ENCODE results near the gene CTCFL. TPM values are rescaled to one million over a fixed set of nuclear protein-coding genes. Genes with fewer than 3 reads are reported as not detected.

CTCFL gene
- total RNA-seq, 1 donor from 2014 or later: not detected

DNA sequence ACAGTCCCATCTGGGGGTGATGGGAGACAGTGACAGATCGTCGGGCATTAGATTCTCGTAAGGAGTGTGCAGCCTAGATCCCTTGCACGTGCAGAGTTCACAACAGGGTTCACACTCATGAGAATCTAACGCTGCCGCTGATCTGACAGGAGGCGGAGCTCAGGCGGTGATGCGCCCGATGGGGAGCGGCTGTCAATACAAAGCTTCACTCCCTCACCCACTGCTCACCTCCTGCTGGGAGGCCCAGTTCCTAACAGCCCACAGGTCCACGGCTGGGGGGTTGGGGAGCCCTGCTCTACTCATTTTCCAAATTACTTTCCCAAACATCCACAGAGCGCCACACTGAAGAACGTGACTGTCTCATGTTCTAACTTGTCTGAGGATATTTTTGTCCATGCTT is 25.3 kb downstream of the CTCFL start:
- H3K27ac ChIP-seq: no peak overlapping the region
- no peaks in the 10 kb centered on the region for H3K36me3 ChIP-seq
- no peak overlapping the region for H2AFZ ChIP-seq (replicated peaks)
- no peak overlapping the region for H3K9ac ChIP-seq
- H3K27me3 ChIP-seq: peaks cover 11% of the 10 kb centered on the region
- TF ChIP-seq EZH2phosphoT487 (IDR thresholded peaks at IDR 0.05) (no peak), CTCF (IDR thresholded peaks at IDR 0.05) (no peak), EZH2 (IDR thresholded peaks at IDR 0.05) (no peak)
- DNase-seq (ENCODE audit: low spot score): no peak
- peaks cover 19% of the 10 kb centered on the region for H3K27me3 Mint-ChIP-seq (ENCODE audit: insufficient read depth, low read depth)
- no peaks in the 10 kb centered on the region for H4K20me1 ChIP-seq (ENCODE audit: low read depth)
- no peaks in the 10 kb centered on the region for H3K9me3 ChIP-seq (ENCODE audit: low read depth)
- H3F3A ChIP-seq (ENCODE audit: low read depth): peaks cover 17% of the 10 kb centered on the region
- peaks cover 42% of the 10 kb centered on the region for H3K4me1 Mint-ChIP-seq
- H3K4me2 ChIP-seq: no peak overlapping the region
- H3K4me1 ChIP-seq: peaks cover 40% of the 10 kb centered on the region
- H3K4me3 ChIP-seq: no peak overlapping the region
- no peaks in the 10 kb centered on the region for H3K9me3 Mint-ChIP-seq
- H3K4me3 Mint-ChIP-seq: peak overlapping the region; percentile 41
- H3K36me3 Mint-ChIP-seq: no peaks in the 10 kb centered on the region
- H3K79me2 ChIP-seq (ENCODE audit: low read depth): no peaks in the 10 kb centered on the region
- H3K27ac Mint-ChIP-seq: no peak overlapping the region

GRCh38 chr20:57498425-57499400 is 26.2 kb downstream of the CTCFL start:
- Histone ChIP-seq H3K9me3 (ENCODE audit: low read depth) (no peaks in the 10 kb centered on the region), H3K4me3 (no peak overlapping the region), H3F3A (ENCODE audit: low read depth) (peaks cover 25% of the 10 kb centered on the region), H3K4me1 (peaks cover 48% of the 10 kb centered on the region), H2AFZ (replicated peaks) (no peak overlapping the region), H3K4me2 (peak overlapping the region; percentile 31), H3K9ac (no peak overlapping the region), H3K27me3 (peaks cover 11% of the 10 kb centered on the region), H3K36me3 (no peaks in the 10 kb centered on the region), H3K27ac (no peak overlapping the region), H4K20me1 (ENCODE audit: low read depth) (peaks cover 1% of the 10 kb centered on the region), H3K79me2 (ENCODE audit: low read depth) (no peaks in the 10 kb centered on the region)
- H3K9me3 Mint-ChIP-seq: no peaks in the 10 kb centered on the region
- TF ChIP-seq EZH2 (IDR thresholded peaks at IDR 0.05) (no peak), EZH2phosphoT487 (IDR thresholded peaks at IDR 0.05) (no peak), CTCF (IDR thresholded peaks at IDR 0.05) (peak; percentile 52)
- H3K27ac Mint-ChIP-seq: no peak overlapping the region
- H3K4me1 Mint-ChIP-seq: peaks cover 48% of the 10 kb centered on the region
- H3K4me3 Mint-ChIP-seq: no peak overlapping the region
- peak; percentile 63 for DNase-seq (ENCODE audit: low spot score)
- no peaks in the 10 kb centered on the region for H3K36me3 Mint-ChIP-seq
- H3K27me3 Mint-ChIP-seq (ENCODE audit: insufficient read depth, low read depth): peaks cover 16% of the 10 kb centered on the region

DNA sequence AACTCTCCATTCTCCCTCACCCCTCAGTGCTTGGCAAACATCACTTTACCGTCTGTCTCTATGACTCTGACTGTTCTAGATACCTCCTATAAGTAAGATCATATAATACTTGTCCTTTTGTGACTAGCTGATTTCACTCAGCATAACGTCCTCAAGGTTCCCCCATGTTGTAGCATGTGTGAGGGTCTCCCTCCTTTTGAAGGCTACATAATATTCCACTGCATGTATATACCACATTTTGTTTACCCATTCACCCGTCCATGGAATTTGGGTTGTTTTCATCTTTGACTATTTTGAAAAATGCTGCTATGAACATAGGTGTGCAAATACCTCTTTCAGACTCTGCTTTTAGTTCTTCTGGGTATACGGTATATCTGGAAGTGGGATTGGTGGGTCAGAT is 28.3 kb downstream of the CTCFL start:
- H3K9me3 ChIP-seq (ENCODE audit: low read depth): no peaks in the 10 kb centered on the region
- DNase-seq (ENCODE audit: low spot score): no peak
- Mint-ChIP-seq H3K4me3 (no peak overlapping the region), H3K27ac (no peak overlapping the region), H3K36me3 (no peaks in the 10 kb centered on the region), H3K27me3 (ENCODE audit: insufficient read depth, low read depth) (peaks cover 12% of the 10 kb centered on the region), H3K9me3 (no peaks in the 10 kb centered on the region), H3K4me1 (peaks cover 59% of the 10 kb centered on the region)
- no peak overlapping the region for H3K9ac ChIP-seq
- H3K4me2 ChIP-seq: no peak overlapping the region
- peaks cover 11% of the 10 kb centered on the region for H3K27me3 ChIP-seq
- TF ChIP-seq EZH2phosphoT487 (IDR thresholded peaks at IDR 0.05): no peak
- H2AFZ ChIP-seq (replicated peaks): no peak overlapping the region
- no peaks in the 10 kb centered on the region for H3K79me2 ChIP-seq (ENCODE audit: low read depth)
- H4K20me1 ChIP-seq (ENCODE audit: low read depth): peaks cover 3% of the 10 kb centered on the region
- H3F3A ChIP-seq (ENCODE audit: low read depth): peaks cover 35% of the 10 kb centered on the region
- no peak overlapping the region for H3K4me3 ChIP-seq
- no peaks in the 10 kb centered on the region for H3K36me3 ChIP-seq
- peaks cover 66% of the 10 kb centered on the region for H3K4me1 ChIP-seq
- H3K27ac ChIP-seq: no peak overlapping the region

DNA sequence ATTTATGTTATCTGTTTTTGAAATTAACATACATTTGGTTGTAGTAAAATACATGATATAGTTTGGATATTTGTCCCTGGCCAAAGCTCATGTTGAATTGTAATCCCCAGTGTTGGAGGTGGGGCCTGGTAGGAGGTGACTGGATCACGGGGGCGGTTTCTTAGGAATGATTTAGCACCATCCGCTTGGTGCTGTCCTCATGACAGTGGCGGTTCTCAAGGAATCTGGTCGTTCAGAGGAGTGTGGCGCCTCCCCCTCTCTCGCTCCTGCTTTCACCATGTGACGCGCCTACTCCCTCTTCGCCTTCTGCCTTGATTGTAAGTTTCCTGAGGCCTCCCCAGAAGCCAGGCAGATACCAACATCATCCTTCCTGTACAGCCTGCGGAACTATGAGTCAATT is 29.0 kb downstream of the CTCFL start:
- peaks cover 33% of the 10 kb centered on the region for H3F3A ChIP-seq (ENCODE audit: low read depth)
- H3K36me3 ChIP-seq: no peaks in the 10 kb centered on the region
- Mint-ChIP-seq H3K27me3 (ENCODE audit: insufficient read depth, low read depth) (peaks cover 12% of the 10 kb centered on the region), H3K4me1 (peaks cover 53% of the 10 kb centered on the region), H3K9me3 (no peaks in the 10 kb centered on the region), H3K4me3 (no peak overlapping the region), H3K27ac (no peak overlapping the region), H3K36me3 (no peaks in the 10 kb centered on the region)
- H3K9ac ChIP-seq: no peak overlapping the region
- TF ChIP-seq EZH2 (IDR thresholded peaks at IDR 0.05) (no peak), EZH2phosphoT487 (IDR thresholded peaks at IDR 0.05) (no peak), CTCF (IDR thresholded peaks at IDR 0.05) (no peak)
- H3K27me3 ChIP-seq: peaks cover 11% of the 10 kb centered on the region
- no peak overlapping the region for H3K27ac ChIP-seq
- H3K79me2 ChIP-seq (ENCODE audit: low read depth): no peaks in the 10 kb centered on the region
- H3K4me1 ChIP-seq: peaks cover 60% of the 10 kb centered on the region
- no peak for DNase-seq (ENCODE audit: low spot score)
- H3K4me2 ChIP-seq: no peak overlapping the region
- H3K9me3 ChIP-seq (ENCODE audit: low read depth): no peaks in the 10 kb centered on the region
- no peak overlapping the region for H3K4me3 ChIP-seq
- no peak overlapping the region for H2AFZ ChIP-seq (replicated peaks)
- H4K20me1 ChIP-seq (ENCODE audit: low read depth): peaks cover 3% of the 10 kb centered on the region

All from neural progenitor cell (in vitro differentiated cells).